ENCODE data around the gene TRAF3IP3. TPM values are rescaled to one million over a fixed set of nuclear protein-coding genes. Genes with fewer than 3 reads are reported as not detected.

Gene TRAF3IP3
- total RNA-seq, 1 experiment from 2014 or later, result not detected

DNA sequence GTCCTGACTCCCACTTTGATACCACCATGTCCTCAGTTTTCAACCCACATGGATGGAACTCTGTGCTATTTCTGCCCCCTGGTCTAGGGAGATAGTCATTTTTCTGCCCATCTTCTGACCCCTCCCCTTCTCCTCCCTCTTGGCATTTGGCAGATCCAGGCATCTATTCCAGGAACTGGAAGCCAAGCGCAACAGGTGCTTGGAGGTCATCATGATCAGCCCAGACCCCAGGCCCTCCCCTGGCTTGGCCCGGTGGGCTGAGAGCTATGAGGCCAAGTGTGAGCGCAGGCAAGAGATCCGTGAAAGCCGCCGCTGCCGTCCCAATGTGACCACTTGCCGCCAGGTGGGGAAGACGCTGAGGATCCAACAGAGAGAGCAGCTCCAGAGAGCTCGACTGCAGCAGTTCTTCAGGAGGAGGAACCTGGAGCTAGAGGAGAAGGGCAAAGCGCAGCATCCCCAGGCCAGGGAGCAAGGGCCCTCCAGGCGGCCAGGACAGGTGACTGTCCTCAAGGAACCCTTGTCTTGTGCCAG is 4.0 kb downstream of the TRAF3IP3 start:
- Histone ChIP-seq H2BK20ac (ENCODE audit: low read depth, low read length, poor library complexity, severe bottlenecking) (no peak overlapping the region), H4K5ac (ENCODE audit: insufficient read length, low read depth, low read length) (no peak overlapping the region), H3K79me2 (ENCODE audit: insufficient read depth, low read length) (no peaks in the 10 kb centered on the region), H3K4me2 (ENCODE audit: insufficient read depth, insufficient read length, low read length) (no peak overlapping the region), H3K18ac (ENCODE audit: insufficient read length, low read depth, low read length) (no peak overlapping the region), H2BK12ac (ENCODE audit: insufficient read length, low read depth, low read length) (no peak overlapping the region), H3K79me1 (ENCODE audit: insufficient read depth, low read depth, low read length, poor library complexity, severe bottlenecking) (no peaks in the 10 kb centered on the region), H3K9ac (ENCODE audit: extremely low read depth, insufficient read length, low read length) (no peak overlapping the region), H3K9me3 (ENCODE audit: control insufficient read depth, low read depth, low read length) (no peaks in the 10 kb centered on the region), H3T11ph (ENCODE audit: low read length) (no peak overlapping the region), H3K14ac (ENCODE audit: insufficient read depth, low read length) (no peak overlapping the region), H3K27me3 (ENCODE audit: insufficient read depth, low read length) (no peaks in the 10 kb centered on the region), H2AK5ac (ENCODE audit: insufficient read length, low read length) (no peak overlapping the region), H3K23ac (ENCODE audit: insufficient read length, low read depth, low read length) (no peak overlapping the region), H4K8ac (replicated peaks; ENCODE audit: insufficient read length, low read depth, low read length) (no peak overlapping the region), H3K4me1 (ENCODE audit: insufficient read depth, low read length) (no peaks in the 10 kb centered on the region), H4K20me1 (ENCODE audit: control insufficient read depth, insufficient read depth, insufficient read length) (no peaks in the 10 kb centered on the region), H3K4ac (ENCODE audit: low read depth, low read length) (no peak overlapping the region), H2BK15ac (ENCODE audit: low read depth, low read length) (no peak overlapping the region), H2BK120ac (ENCODE audit: low read depth, low read length, poor library complexity, severe bottlenecking) (no peak overlapping the region), H2BK5ac (ENCODE audit: insufficient read length, low read length) (no peak overlapping the region), H3K27ac (ENCODE audit: insufficient read length, low read depth, low read length) (no peak overlapping the region), H3K23me2 (ENCODE audit: insufficient read length, low read depth, low read length, poor library complexity, severe bottlenecking) (no peaks in the 10 kb centered on the region), H2AFZ (ENCODE audit: low read length) (no peak overlapping the region), H4K91ac (ENCODE audit: insufficient read length, low read depth, low read length) (no peak overlapping the region), H3K56ac (ENCODE audit: insufficient read length, low read depth, low read length) (no peak overlapping the region)
- Mint-ChIP-seq H3K27me3 (ENCODE audit: low read depth) (peaks cover 37% of the 10 kb centered on the region), H3K4me3 (no peak overlapping the region), H3K9me3 (no peaks in the 10 kb centered on the region; a peak in 1 of 5 replicates), H3K4me1 (no peaks in the 10 kb centered on the region), H3K27ac (no peak overlapping the region), H3K36me3 (ENCODE audit: insufficient read depth in 1 of 3, low read depth in 3 of 3) (no peaks in the 10 kb centered on the region)
- TF ChIP-seq, protein P1, sequence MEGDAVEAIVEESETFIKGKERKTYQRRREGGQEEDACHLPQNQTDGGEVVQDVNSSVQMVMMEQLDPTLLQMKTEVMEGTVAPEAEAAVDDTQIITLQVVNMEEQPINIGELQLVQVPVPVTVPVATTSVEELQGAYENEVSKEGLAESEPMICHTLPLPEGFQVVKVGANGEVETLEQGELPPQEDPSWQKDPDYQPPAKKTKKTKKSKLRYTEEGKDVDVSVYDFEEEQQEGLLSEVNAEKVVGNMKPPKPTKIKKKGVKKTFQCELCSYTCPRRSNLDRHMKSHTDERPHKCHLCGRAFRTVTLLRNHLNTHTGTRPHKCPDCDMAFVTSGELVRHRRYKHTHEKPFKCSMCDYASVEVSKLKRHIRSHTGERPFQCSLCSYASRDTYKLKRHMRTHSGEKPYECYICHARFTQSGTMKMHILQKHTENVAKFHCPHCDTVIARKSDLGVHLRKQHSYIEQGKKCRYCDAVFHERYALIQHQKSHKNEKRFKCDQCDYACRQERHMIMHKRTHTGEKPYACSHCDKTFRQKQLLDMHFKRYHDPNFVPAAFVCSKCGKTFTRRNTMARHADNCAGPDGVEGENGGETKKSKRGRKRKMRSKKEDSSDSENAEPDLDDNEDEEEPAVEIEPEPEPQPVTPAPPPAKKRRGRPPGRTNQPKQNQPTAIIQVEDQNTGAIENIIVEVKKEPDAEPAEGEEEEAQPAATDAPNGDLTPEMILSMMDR (conservative IDR thresholded peaks at IDR 0.05), result no peak
- no peak for DNase-seq
- WGBS (ENCODE audit: extremely low coverage, insufficient read length, low lambda C conversion rate), result no CpG with 5 or more reads among the region's 12 CpGs
